Measurements from ENCODE around the gene OIP5. TPM values are rescaled to one million over a fixed set of nuclear protein-coding genes. Genes with fewer than 3 reads are reported as not detected.
"Not testable (repeated sequence)": the region's sequence is repeated elsewhere in the genome, so short reads cannot be mapped to it uniquely, and the experiment has no call there.

OIP5 gene
- total RNA-seq, 1 donor from 2014 or later = not detected

DNA sequence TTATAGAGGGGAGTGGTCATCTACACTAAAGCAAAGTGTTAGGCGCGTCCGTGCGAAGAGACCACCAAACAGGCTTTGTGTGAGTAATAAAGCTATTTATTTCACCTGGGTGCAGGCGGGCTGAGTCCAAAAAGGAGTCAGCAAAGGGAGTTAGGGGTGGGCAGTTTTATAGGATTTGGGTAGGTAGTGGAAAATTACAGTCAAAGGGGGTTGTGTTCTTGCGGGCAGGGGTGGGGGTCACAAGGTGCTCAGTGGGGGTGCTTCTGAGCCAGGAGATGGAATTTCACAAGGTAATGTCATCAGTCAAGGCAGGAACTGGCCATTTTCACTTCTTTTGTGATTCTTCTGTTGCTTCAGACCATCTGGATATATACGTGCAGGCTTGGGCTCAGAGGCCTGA is 47.1 kb downstream of the OIP5 start:
- H3K36me3 ChIP-seq = peaks cover 3 to 38% of the 10 kb centered on the region in 2 donors
- H3K27me3 ChIP-seq = no peaks in the 10 kb centered on the region
- DNase-seq (ENCODE audit: extremely low spot score in 2 of 2) = no peak
- peak overlapping the region; percentile 90 for H3K27ac ChIP-seq
- TF ChIP-seq, protein P1, sequence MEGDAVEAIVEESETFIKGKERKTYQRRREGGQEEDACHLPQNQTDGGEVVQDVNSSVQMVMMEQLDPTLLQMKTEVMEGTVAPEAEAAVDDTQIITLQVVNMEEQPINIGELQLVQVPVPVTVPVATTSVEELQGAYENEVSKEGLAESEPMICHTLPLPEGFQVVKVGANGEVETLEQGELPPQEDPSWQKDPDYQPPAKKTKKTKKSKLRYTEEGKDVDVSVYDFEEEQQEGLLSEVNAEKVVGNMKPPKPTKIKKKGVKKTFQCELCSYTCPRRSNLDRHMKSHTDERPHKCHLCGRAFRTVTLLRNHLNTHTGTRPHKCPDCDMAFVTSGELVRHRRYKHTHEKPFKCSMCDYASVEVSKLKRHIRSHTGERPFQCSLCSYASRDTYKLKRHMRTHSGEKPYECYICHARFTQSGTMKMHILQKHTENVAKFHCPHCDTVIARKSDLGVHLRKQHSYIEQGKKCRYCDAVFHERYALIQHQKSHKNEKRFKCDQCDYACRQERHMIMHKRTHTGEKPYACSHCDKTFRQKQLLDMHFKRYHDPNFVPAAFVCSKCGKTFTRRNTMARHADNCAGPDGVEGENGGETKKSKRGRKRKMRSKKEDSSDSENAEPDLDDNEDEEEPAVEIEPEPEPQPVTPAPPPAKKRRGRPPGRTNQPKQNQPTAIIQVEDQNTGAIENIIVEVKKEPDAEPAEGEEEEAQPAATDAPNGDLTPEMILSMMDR (IDR thresholded peaks at IDR 0.05) = no peak
- no peak for TF ChIP-seq POLR2A (IDR thresholded peaks at IDR 0.05)
- TF ChIP-seq POLR2AphosphoS5 (IDR thresholded peaks at IDR 0.05; ENCODE audit: insufficient read depth in 1 of 2, low read depth in 1 of 2) = no peak
- intact Hi-C loops (cut with DNase I) = no loop called here
- no peaks in the 10 kb centered on the region for H3K9me3 ChIP-seq
- H3K4me1 ChIP-seq = peaks cover 41% of the 10 kb centered on the region
- peak overlapping the region; percentile 67 to 82 for H3K4me3 ChIP-seq

- Histone ChIP-seq H3K27me3 (no peaks in the 10 kb centered on the region), H3K27ac (peak overlapping the region; percentile 90), H3K9me3 (no peaks in the 10 kb centered on the region), H3K4me3 (peak overlapping the region; percentile 67 to 82), H3K36me3 (peaks cover 3 to 38% of the 10 kb centered on the region in 2 donors), H3K4me1 (peaks cover 41% of the 10 kb centered on the region)
- no peak for DNase-seq (ENCODE audit: extremely low spot score in 2 of 2)
- TF ChIP-seq, protein P1 (IDR thresholded peaks at IDR 0.05) = no peak
- TF ChIP-seq POLR2AphosphoS5 (IDR thresholded peaks at IDR 0.05; ENCODE audit: insufficient read depth in 1 of 2, low read depth in 1 of 2) (no peak), POLR2A (IDR thresholded peaks at IDR 0.05) (no peak)
- intact Hi-C loops (cut with DNase I) = no loop called here
Observed at GRCh38 chr15:41284427-41285177, 47.8 kb downstream of the OIP5 start.

- no peaks in the 10 kb centered on the region for H3K9me3 ChIP-seq
- peak; percentile 95 to 98 for TF ChIP-seq POLR2AphosphoS5 (IDR thresholded peaks at IDR 0.05; ENCODE audit: insufficient read depth in 1 of 2, low read depth in 1 of 2)
- TF ChIP-seq, protein P1 (IDR thresholded peaks at IDR 0.05) = no peak
- TF ChIP-seq POLR2A (IDR thresholded peaks at IDR 0.05) = peak in 1 of 2 donors; percentile 85
- H3K4me1 ChIP-seq = peaks cover 35% of the 10 kb centered on the region
- peaks cover 1 to 33% of the 10 kb centered on the region in 2 donors for H3K36me3 ChIP-seq
- peak; percentile 98 to 99 for DNase-seq (ENCODE audit: extremely low spot score in 2 of 2)
- peak overlapping the region; percentile 90 for H3K27ac ChIP-seq
- intact Hi-C loops (cut with DNase I) = no loop called here
- peak overlapping the region; percentile 67 to 82 for H3K4me3 ChIP-seq
- H3K27me3 ChIP-seq = no peaks in the 10 kb centered on the region
Observed at GRCh38 chr15:41283653-41284426, 48.6 kb downstream of the OIP5 start.

DNA sequence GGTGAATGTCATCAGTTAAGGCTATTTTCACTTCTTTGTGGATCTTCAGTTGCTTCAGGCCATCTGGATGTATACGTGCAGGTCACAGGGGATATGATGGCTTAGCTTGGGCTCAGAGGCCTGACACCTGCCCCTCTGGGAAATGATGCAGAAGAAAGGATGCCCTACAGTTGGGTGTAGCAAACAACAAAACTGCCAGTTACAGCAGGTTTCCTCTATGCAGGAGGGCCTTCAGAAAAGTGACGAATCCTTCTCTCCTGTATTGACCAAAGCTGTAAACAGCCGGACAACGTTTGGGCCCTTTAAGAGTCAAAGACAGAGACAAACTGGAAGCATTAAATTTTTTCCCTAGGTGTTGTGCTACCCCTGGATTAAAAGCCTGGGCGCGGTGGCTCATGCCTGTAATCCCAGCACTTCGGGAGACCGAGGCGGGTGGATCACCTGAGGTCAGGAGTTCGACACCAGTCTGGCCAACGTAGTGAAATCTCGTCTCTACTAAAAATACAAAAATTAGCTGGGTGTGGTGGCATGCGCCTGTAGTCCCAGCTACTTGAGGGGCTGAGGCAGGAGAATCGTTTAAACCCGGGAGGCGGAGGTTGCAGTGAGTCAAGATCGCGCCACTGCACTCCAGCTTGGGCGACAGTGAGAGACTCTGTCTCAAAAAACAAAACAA is 49.3 kb downstream of the OIP5 start:
- H3K27me3 ChIP-seq; H3K9me3 ChIP-seq; intact Hi-C loops (cut with DNase I); DNase-seq (ENCODE audit: extremely low spot score in 2 of 2): not testable (repeated sequence)
- Histone ChIP-seq H3K4me1 (peaks cover 29% of the 10 kb centered on the region), H3K27ac (peak overlapping the region; percentile 90), H3K36me3 (peaks cover 0 to 27% of the 10 kb centered on the region in 2 donors), H3K4me3 (peak overlapping the region; percentile 67 to 82)

GRCh38 chr15:41282436-41282835 is 50.0 kb downstream of the OIP5 start:
- H3K4me3 ChIP-seq; DNase-seq (ENCODE audit: extremely low spot score in 2 of 2); intact Hi-C loops (cut with DNase I); H3K9me3 ChIP-seq; H3K27me3 ChIP-seq: not testable (repeated sequence)
- Histone ChIP-seq H3K4me1 (peaks cover 29% of the 10 kb centered on the region), H3K36me3 (peaks cover 0 to 20% of the 10 kb centered on the region in 2 donors), H3K27ac (peak overlapping the region; percentile 90)

Data from vagina (tissue), 2 donors.